Measurements from ENCODE around the gene CAMTA1.

DNA sequence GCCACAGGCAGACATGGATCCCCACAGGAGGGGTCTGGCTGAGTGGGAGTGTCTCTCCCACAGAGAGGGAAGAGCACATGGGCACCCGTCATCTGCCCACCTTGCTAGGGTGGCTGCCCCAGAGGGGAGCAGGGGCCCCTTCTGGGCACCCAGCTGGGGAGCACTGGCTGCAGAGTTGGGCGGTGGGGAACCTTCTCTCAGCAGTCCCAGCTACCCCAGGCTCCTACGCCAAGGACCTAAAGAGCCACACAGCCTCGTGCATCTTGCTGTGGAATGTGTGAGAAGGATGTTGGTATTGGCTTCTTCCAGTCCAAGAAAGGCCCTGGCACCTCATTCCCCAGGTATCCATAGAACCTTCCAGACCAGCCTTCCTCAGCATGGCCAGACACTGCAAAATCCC lies 735.2 kb downstream of the CAMTA1 start:
- TF ChIP-seq, protein P1, sequence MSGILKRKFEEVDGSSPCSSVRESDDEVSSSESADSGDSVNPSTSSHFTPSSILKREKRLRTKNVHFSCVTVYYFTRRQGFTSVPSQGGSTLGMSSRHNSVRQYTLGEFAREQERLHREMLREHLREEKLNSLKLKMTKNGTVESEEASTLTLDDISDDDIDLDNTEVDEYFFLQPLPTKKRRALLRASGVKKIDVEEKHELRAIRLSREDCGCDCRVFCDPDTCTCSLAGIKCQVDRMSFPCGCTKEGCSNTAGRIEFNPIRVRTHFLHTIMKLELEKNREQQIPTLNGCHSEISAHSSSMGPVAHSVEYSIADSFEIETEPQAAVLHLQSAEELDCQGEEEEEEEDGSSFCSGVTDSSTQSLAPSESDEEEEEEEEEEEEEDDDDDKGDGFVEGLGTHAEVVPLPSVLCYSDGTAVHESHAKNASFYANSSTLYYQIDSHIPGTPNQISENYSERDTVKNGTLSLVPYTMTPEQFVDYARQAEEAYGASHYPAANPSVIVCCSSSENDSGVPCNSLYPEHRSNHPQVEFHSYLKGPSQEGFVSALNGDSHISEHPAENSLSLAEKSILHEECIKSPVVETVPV (CRISPR knock-in tag; IDR thresholded peaks at IDR 0.05), result no peak
- TF ChIP-seq, protein P2, sequence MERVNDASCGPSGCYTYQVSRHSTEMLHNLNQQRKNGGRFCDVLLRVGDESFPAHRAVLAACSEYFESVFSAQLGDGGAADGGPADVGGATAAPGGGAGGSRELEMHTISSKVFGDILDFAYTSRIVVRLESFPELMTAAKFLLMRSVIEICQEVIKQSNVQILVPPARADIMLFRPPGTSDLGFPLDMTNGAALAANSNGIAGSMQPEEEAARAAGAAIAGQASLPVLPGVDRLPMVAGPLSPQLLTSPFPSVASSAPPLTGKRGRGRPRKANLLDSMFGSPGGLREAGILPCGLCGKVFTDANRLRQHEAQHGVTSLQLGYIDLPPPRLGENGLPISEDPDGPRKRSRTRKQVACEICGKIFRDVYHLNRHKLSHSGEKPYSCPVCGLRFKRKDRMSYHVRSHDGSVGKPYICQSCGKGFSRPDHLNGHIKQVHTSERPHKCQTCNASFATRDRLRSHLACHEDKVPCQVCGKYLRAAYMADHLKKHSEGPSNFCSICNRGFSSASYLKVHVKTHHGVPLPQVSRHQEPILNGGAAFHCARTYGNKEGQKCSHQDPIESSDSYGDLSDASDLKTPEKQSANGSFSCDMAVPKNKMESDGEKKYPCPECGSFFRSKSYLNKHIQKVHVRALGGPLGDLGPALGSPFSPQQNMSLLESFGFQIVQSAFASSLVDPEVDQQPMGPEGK (CRISPR knock-in tag; IDR thresholded peaks at IDR 0.05; ENCODE audit: borderline replicate concordance), result no peak
- TF ChIP-seq RARB (CRISPR knock-in tag; IDR thresholded peaks at IDR 0.05) (no peak), ESRRG (CRISPR knock-in tag; IDR thresholded peaks at IDR 0.05) (no peak), GLIS3 (CRISPR knock-in tag; IDR thresholded peaks at IDR 0.05) (no peak), ZC3H10 (CRISPR knock-in tag; IDR thresholded peaks at IDR 0.05) (no peak), ARNTL (CRISPR knock-in tag; IDR thresholded peaks at IDR 0.05; ENCODE audit: borderline replicate concordance, low read depth) (no peak), ISL1 (CRISPR knock-in tag; IDR thresholded peaks at IDR 0.05) (no peak)
